ENCODE measurements around the gene LVRN.
A peak's percentile ranks its signal among the peaks of the same experiment; 100 is the strongest.

Gene LVRN

GRCh38 chr5:115941051-115941675, 21.1 kb upstream of the LVRN start:
- H3K36me3 ChIP-seq = no peaks in the 10 kb centered on the region
- H3K9me3 ChIP-seq = no peaks in the 10 kb centered on the region
- no peak for TF ChIP-seq CTCF (IDR thresholded peaks at IDR 0.05)
- H3K4me3 ChIP-seq (ENCODE audit: low read depth in 1 of 2, low read length in 1 of 2) = peak overlapping the region in 1 of 2 experiments; percentile 45
- no peaks in the 10 kb centered on the region for H3K27me3 ChIP-seq
- peak overlapping the region; percentile 55 for H3K27ac ChIP-seq
- peaks cover 14 to 19% of the 10 kb centered on the region in 2 experiments for H3K4me1 ChIP-seq (ENCODE audit: control insufficient read depth in 1 of 2, insufficient read depth in 1 of 2, low read depth in 1 of 2, low read length in 1 of 2)

- H3K27me3 ChIP-seq = no peaks in the 10 kb centered on the region
- H3K36me3 ChIP-seq = no peaks in the 10 kb centered on the region
- H3K9me3 ChIP-seq = no peaks in the 10 kb centered on the region
- H3K4me3 ChIP-seq (ENCODE audit: low read depth in 1 of 2, low read length in 1 of 2) = no peak overlapping the region
- H3K4me1 ChIP-seq (ENCODE audit: control insufficient read depth in 1 of 2, insufficient read depth in 1 of 2, low read depth in 1 of 2, low read length in 1 of 2) = peaks cover 32 to 36% of the 10 kb centered on the region in 2 experiments
- no peak for TF ChIP-seq CTCF (IDR thresholded peaks at IDR 0.05)
- H3K27ac ChIP-seq = no peak overlapping the region
Observed at GRCh38 chr5:115944501-115944900, 17.8 kb upstream of the LVRN start.

GRCh38 chr5:115946655-115947054, 15.6 kb upstream of the LVRN start:
- Histone ChIP-seq H3K36me3 (no peaks in the 10 kb centered on the region), H3K4me3 (ENCODE audit: low read depth in 1 of 2, low read length in 1 of 2) (no peak overlapping the region), H3K27me3 (peaks cover under 1% of the 10 kb centered on the region), H3K4me1 (ENCODE audit: control insufficient read depth in 1 of 2, insufficient read depth in 1 of 2, low read depth in 1 of 2, low read length in 1 of 2) (peaks cover 18 to 20% of the 10 kb centered on the region in 2 experiments), H3K27ac (no peak overlapping the region), H3K9me3 (no peaks in the 10 kb centered on the region)
- TF ChIP-seq CTCF (IDR thresholded peaks at IDR 0.05) = no peak

- H3K27ac ChIP-seq = no peak overlapping the region
- H3K27me3 ChIP-seq = peaks cover 5% of the 10 kb centered on the region
- H3K9me3 ChIP-seq = no peaks in the 10 kb centered on the region
- peaks cover 18 to 20% of the 10 kb centered on the region in 2 experiments for H3K4me1 ChIP-seq (ENCODE audit: control insufficient read depth in 1 of 2, insufficient read depth in 1 of 2, low read depth in 1 of 2, low read length in 1 of 2)
- H3K4me3 ChIP-seq (ENCODE audit: low read depth in 1 of 2, low read length in 1 of 2) = no peak overlapping the region
- TF ChIP-seq CTCF (IDR thresholded peaks at IDR 0.05) = no peak
- H3K36me3 ChIP-seq = no peaks in the 10 kb centered on the region
Observed at GRCh38 chr5:115947260-115947659, 15.0 kb upstream of the LVRN start.

GRCh38 chr5:115948091-115948534, 14.2 kb upstream of the LVRN start:
- no peak for TF ChIP-seq CTCF (IDR thresholded peaks at IDR 0.05)
- Histone ChIP-seq H3K27me3 (peaks cover 14% of the 10 kb centered on the region), H3K27ac (no peak overlapping the region), H3K9me3 (no peaks in the 10 kb centered on the region), H3K4me1 (ENCODE audit: control insufficient read depth in 1 of 2, insufficient read depth in 1 of 2, low read depth in 1 of 2, low read length in 1 of 2) (peaks cover 18 to 20% of the 10 kb centered on the region in 2 experiments), H3K36me3 (no peaks in the 10 kb centered on the region), H3K4me3 (ENCODE audit: low read depth in 1 of 2, low read length in 1 of 2) (no peak overlapping the region)

All from neutrophil (primary cell).